ENCODE data around the gene LCT. TPM values are rescaled to one million over a fixed set of nuclear protein-coding genes. Genes with fewer than 3 reads are reported as not detected.
A peak's percentile ranks its signal among the peaks of the same experiment; 100 is the strongest.

LCT gene
- total and polyA plus RNA-seq, 9 of the 15 experiments (the other 6 are each of a cell fraction or from before 2014, with no cell fraction given): 0.01 to 0.04 (median 0.03) TPM; not detected in 4

DNA sequence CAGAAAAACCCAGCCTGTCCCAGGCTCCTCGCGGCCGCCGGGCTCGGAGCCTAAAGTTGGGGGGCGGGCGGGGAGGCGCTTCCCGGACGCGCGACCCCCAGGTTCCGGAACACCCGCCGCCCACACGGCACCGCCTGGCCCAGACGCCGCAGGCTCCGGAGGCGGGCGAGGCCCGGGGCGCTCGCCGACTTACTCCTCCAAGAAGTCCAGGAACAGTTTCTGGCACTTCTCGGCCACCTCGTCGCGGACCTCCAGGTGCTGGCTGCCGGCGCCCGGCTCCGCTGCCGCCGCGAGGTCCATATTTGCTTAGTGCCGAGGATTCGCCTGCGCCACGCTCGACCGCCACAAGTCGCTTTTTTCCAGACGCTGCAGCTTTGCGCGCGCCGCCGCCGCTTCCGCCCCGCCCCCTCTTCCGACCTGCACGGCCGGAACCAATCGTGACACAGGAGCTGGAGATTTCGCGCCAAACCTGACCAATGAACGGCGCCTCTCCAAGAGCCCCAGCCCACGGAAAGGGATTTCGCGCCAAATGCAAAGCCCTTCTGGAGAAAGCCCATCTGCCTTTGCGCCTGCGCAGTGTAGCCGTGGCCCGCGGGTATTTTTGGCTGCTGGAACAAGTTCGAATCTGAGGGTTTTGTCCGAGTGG is 39.2 kb upstream of the LCT start, which contains the start of gene MCM6 (continued):
- TF ChIP-seq, protein P1, sequence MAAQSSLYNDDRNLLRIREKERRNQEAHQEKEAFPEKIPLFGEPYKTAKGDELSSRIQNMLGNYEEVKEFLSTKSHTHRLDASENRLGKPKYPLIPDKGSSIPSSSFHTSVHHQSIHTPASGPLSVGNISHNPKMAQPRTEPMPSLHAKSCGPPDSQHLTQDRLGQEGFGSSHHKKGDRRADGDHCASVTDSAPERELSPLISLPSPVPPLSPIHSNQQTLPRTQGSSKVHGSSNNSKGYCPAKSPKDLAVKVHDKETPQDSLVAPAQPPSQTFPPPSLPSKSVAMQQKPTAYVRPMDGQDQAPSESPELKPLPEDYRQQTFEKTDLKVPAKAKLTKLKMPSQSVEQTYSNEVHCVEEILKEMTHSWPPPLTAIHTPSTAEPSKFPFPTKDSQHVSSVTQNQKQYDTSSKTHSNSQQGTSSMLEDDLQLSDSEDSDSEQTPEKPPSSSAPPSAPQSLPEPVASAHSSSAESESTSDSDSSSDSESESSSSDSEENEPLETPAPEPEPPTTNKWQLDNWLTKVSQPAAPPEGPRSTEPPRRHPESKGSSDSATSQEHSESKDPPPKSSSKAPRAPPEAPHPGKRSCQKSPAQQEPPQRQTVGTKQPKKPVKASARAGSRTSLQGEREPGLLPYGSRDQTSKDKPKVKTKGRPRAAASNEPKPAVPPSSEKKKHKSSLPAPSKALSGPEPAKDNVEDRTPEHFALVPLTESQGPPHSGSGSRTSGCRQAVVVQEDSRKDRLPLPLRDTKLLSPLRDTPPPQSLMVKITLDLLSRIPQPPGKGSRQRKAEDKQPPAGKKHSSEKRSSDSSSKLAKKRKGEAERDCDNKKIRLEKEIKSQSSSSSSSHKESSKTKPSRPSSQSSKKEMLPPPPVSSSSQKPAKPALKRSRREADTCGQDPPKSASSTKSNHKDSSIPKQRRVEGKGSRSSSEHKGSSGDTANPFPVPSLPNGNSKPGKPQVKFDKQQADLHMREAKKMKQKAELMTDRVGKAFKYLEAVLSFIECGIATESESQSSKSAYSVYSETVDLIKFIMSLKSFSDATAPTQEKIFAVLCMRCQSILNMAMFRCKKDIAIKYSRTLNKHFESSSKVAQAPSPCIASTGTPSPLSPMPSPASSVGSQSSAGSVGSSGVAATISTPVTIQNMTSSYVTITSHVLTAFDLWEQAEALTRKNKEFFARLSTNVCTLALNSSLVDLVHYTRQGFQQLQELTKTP (IDR thresholded peaks at IDR 0.05; ENCODE audit: low read depth in 1 of 2, partially characterized antibody in 2 of 2): no peak
- TF ChIP-seq RHOXF2B (CRISPR knock-in tag; conservative IDR thresholded peaks at IDR 0.05) (no peak), PTBP1 (IDR thresholded peaks at IDR 0.05; ENCODE audit: low read depth, low read length) (no peak), TEAD4 (IDR thresholded peaks at IDR 0.05; ENCODE audit: low read length) (no peak), TEAD4 (CRISPR knock-in tag; IDR thresholded peaks at IDR 0.05; ENCODE audit: borderline replicate concordance) (no peak), FOXK1 (CRISPR knock-in tag; IDR thresholded peaks at IDR 0.05; ENCODE audit: borderline replicate concordance) (peak; percentile 81; the same call in 1 of the 2 replicates), ETS2 (tag; IDR thresholded peaks at IDR 0.05; ENCODE audit: borderline replicate concordance, poor library complexity, severe bottlenecking) (no peak), TBP (optimal IDR thresholded peaks at IDR 0.05; ENCODE audit: low read depth, low read length) (peak; percentile 76), ARNT (IDR thresholded peaks at IDR 0.05) (no peak), CEBPG (CRISPR knock-in tag; IDR thresholded peaks at IDR 0.05) (no peak), CEBPG (tag; conservative IDR thresholded peaks at IDR 0.05 in 1 of 2, IDR thresholded peaks at IDR 0.05 in 1 of 2) (no peak), ZFP36 (IDR thresholded peaks at IDR 0.05; ENCODE audit: low read depth, low read length, partially characterized antibody) (no peak), ASH1L (IDR thresholded peaks at IDR 0.05; ENCODE audit: borderline replicate concordance, low read depth, partially characterized antibody) (peak; percentile 78), MYC (IDR thresholded peaks at IDR 0.05; ENCODE audit: low read depth, low read length) (peak; percentile 82), MYC (CRISPR knock-in tag; IDR thresholded peaks at IDR 0.05; ENCODE audit: borderline replicate concordance, low read depth) (no peak), ERF (CRISPR knock-in tag; IDR thresholded peaks at IDR 0.05) (no peak), SAP30 (IDR thresholded peaks at IDR 0.05; ENCODE audit: borderline replicate concordance, insufficient read depth, low read depth, low read length, poor library complexity, severe bottlenecking) (peak; percentile 46), ZBTB8A (IDR thresholded peaks at IDR 0.05; ENCODE audit: partially characterized antibody) (no peak)
- TF ChIP-seq, protein P2, sequence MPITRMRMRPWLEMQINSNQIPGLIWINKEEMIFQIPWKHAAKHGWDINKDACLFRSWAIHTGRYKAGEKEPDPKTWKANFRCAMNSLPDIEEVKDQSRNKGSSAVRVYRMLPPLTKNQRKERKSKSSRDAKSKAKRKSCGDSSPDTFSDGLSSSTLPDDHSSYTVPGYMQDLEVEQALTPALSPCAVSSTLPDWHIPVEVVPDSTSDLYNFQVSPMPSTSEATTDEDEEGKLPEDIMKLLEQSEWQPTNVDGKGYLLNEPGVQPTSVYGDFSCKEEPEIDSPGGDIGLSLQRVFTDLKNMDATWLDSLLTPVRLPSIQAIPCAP (CRISPR knock-in tag; IDR thresholded peaks at IDR 0.05; ENCODE audit: borderline replicate concordance): no peak
- TF ChIP-seq, protein P3, sequence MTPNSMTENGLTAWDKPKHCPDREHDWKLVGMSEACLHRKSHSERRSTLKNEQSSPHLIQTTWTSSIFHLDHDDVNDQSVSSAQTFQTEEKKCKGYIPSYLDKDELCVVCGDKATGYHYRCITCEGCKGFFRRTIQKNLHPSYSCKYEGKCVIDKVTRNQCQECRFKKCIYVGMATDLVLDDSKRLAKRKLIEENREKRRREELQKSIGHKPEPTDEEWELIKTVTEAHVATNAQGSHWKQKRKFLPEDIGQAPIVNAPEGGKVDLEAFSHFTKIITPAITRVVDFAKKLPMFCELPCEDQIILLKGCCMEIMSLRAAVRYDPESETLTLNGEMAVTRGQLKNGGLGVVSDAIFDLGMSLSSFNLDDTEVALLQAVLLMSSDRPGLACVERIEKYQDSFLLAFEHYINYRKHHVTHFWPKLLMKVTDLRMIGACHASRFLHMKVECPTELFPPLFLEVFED (CRISPR knock-in tag; conservative IDR thresholded peaks at IDR 0.05): no peak
- TF ChIP-seq, protein P4, sequence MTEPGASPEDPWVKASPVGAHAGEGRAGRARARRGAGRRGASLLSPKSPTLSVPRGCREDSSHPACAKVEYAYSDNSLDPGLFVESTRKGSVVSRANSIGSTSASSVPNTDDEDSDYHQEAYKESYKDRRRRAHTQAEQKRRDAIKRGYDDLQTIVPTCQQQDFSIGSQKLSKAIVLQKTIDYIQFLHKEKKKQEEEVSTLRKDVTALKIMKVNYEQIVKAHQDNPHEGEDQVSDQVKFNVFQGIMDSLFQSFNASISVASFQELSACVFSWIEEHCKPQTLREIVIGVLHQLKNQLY (CRISPR knock-in tag; conservative IDR thresholded peaks at IDR 0.05): peak in 1 of 2 experiments; percentile 89; a peak in 1 of 4 replicates

Data from K562 (cell line).